ENCODE results near the gene FHL2.

The FHL2 gene

GRCh38 chr2:105439141-105439540, 40.3 kb upstream of the FHL2 start:
- no peaks in the 10 kb centered on the region for H3K36me3 ChIP-seq (ENCODE audit: insufficient read depth, low read length)
- no peak overlapping the region for H3K27ac ChIP-seq
- no peaks in the 10 kb centered on the region for H3K9me3 ChIP-seq (ENCODE audit: low read depth, low read length)
- H3K9ac ChIP-seq (ENCODE audit: insufficient read length) = no peak overlapping the region
- H3K4me3 ChIP-seq = no peak overlapping the region
- TF ChIP-seq FOXP2 (optimal IDR thresholded peaks at IDR 0.05; ENCODE audit: control extremely low read depth, extremely low read length, insufficient read depth) (no peak), POLR2AphosphoS5 (IDR thresholded peaks at IDR 0.05; ENCODE audit: borderline replicate concordance, low read depth, low read length) (no peak), EZH2 (IDR thresholded peaks at IDR 0.05) (no peak)
- DNase-seq (ENCODE audit: low read depth, low spot score) = no peak

- TF ChIP-seq EZH2 (IDR thresholded peaks at IDR 0.05) = no peak
- no peak for TF ChIP-seq POLR2AphosphoS5 (IDR thresholded peaks at IDR 0.05; ENCODE audit: borderline replicate concordance, low read depth, low read length)
- TF ChIP-seq FOXP2 (optimal IDR thresholded peaks at IDR 0.05; ENCODE audit: control extremely low read depth, extremely low read length, insufficient read depth) = no peak
- no peaks in the 10 kb centered on the region for H3K36me3 ChIP-seq (ENCODE audit: insufficient read depth, low read length)
- no peak overlapping the region for H3K27ac ChIP-seq
- H3K9ac ChIP-seq (ENCODE audit: insufficient read length) = no peak overlapping the region
- no peak for DNase-seq (ENCODE audit: low read depth, low spot score)
- H3K4me3 ChIP-seq = no peak overlapping the region
- H3K9me3 ChIP-seq (ENCODE audit: low read depth, low read length) = no peaks in the 10 kb centered on the region
Observed at GRCh38 chr2:105438104-105438929, 39.5 kb upstream of the FHL2 start.

- TF ChIP-seq POLR2AphosphoS5 (IDR thresholded peaks at IDR 0.05; ENCODE audit: borderline replicate concordance, low read depth, low read length) (no peak), FOXP2 (optimal IDR thresholded peaks at IDR 0.05; ENCODE audit: control extremely low read depth, extremely low read length, insufficient read depth) (no peak), EZH2 (IDR thresholded peaks at IDR 0.05) (no peak)
- Histone ChIP-seq H3K36me3 (ENCODE audit: insufficient read depth, low read length) (no peaks in the 10 kb centered on the region), H3K9ac (ENCODE audit: insufficient read length) (no peak overlapping the region), H3K9me3 (ENCODE audit: low read depth, low read length) (no peaks in the 10 kb centered on the region), H3K27ac (no peak overlapping the region), H3K4me3 (no peak overlapping the region)
- no peak for DNase-seq (ENCODE audit: low read depth, low spot score)
Observed at GRCh38 chr2:105437708-105438103, 38.9 kb upstream of the FHL2 start.

- TF ChIP-seq FOXP2 (optimal IDR thresholded peaks at IDR 0.05; ENCODE audit: control extremely low read depth, extremely low read length, insufficient read depth) (no peak), POLR2AphosphoS5 (IDR thresholded peaks at IDR 0.05; ENCODE audit: borderline replicate concordance, low read depth, low read length) (no peak), EZH2 (IDR thresholded peaks at IDR 0.05) (no peak)
- Histone ChIP-seq H3K36me3 (ENCODE audit: insufficient read depth, low read length) (no peaks in the 10 kb centered on the region), H3K9me3 (ENCODE audit: low read depth, low read length) (no peaks in the 10 kb centered on the region), H3K9ac (ENCODE audit: insufficient read length) (no peak overlapping the region), H3K4me3 (no peak overlapping the region), H3K27ac (no peak overlapping the region)
- DNase-seq (ENCODE audit: low read depth, low spot score) = no peak
Observed at GRCh38 chr2:105432749-105433148, 33.9 kb upstream of the FHL2 start.

- Histone ChIP-seq H3K36me3 (ENCODE audit: insufficient read depth, low read length) (no peaks in the 10 kb centered on the region), H3K9me3 (ENCODE audit: low read depth, low read length) (no peaks in the 10 kb centered on the region), H3K4me3 (no peak overlapping the region), H3K27ac (no peak overlapping the region), H3K9ac (ENCODE audit: insufficient read length) (no peak overlapping the region)
- TF ChIP-seq EZH2 (IDR thresholded peaks at IDR 0.05) (no peak), POLR2AphosphoS5 (IDR thresholded peaks at IDR 0.05; ENCODE audit: borderline replicate concordance, low read depth, low read length) (no peak), FOXP2 (optimal IDR thresholded peaks at IDR 0.05; ENCODE audit: control extremely low read depth, extremely low read length, insufficient read depth) (no peak)
- no peak for DNase-seq (ENCODE audit: low read depth, low spot score)
Observed at GRCh38 chr2:105432044-105432399, 33.2 kb upstream of the FHL2 start.

GRCh38 chr2:105431367-105432043, 32.7 kb upstream of the FHL2 start:
- DNase-seq (ENCODE audit: low read depth, low spot score) = no peak
- H3K9me3 ChIP-seq (ENCODE audit: low read depth, low read length) = no peaks in the 10 kb centered on the region
- H3K36me3 ChIP-seq (ENCODE audit: insufficient read depth, low read length) = no peaks in the 10 kb centered on the region
- H3K27ac ChIP-seq = no peak overlapping the region
- TF ChIP-seq FOXP2 (optimal IDR thresholded peaks at IDR 0.05; ENCODE audit: control extremely low read depth, extremely low read length, insufficient read depth) (no peak), POLR2AphosphoS5 (IDR thresholded peaks at IDR 0.05; ENCODE audit: borderline replicate concordance, low read depth, low read length) (no peak), EZH2 (IDR thresholded peaks at IDR 0.05) (no peak)
- H3K9ac ChIP-seq (ENCODE audit: insufficient read length) = no peak overlapping the region
- H3K4me3 ChIP-seq = no peak overlapping the region

GRCh38 chr2:105428387-105429018, 29.7 kb upstream of the FHL2 start:
- Histone ChIP-seq H3K9me3 (ENCODE audit: low read depth, low read length) (no peaks in the 10 kb centered on the region), H3K4me3 (no peak overlapping the region), H3K9ac (ENCODE audit: insufficient read length) (no peak overlapping the region), H3K27ac (no peak overlapping the region), H3K36me3 (ENCODE audit: insufficient read depth, low read length) (no peaks in the 10 kb centered on the region)
- no peak for DNase-seq (ENCODE audit: low read depth, low spot score)
- TF ChIP-seq EZH2 (IDR thresholded peaks at IDR 0.05) = no peak
- no peak for TF ChIP-seq POLR2AphosphoS5 (IDR thresholded peaks at IDR 0.05; ENCODE audit: borderline replicate concordance, low read depth, low read length)
- no peak for TF ChIP-seq FOXP2 (optimal IDR thresholded peaks at IDR 0.05; ENCODE audit: control extremely low read depth, extremely low read length, insufficient read depth)

- H3K9me3 ChIP-seq (ENCODE audit: low read depth, low read length) = no peaks in the 10 kb centered on the region
- H3K4me3 ChIP-seq = no peak overlapping the region
- no peaks in the 10 kb centered on the region for H3K36me3 ChIP-seq (ENCODE audit: insufficient read depth, low read length)
- no peak overlapping the region for H3K27ac ChIP-seq
- DNase-seq (ENCODE audit: low read depth, low spot score) = no peak
- no peak overlapping the region for H3K9ac ChIP-seq (ENCODE audit: insufficient read length)
- no peak for TF ChIP-seq FOXP2 (optimal IDR thresholded peaks at IDR 0.05; ENCODE audit: control extremely low read depth, extremely low read length, insufficient read depth)
- TF ChIP-seq EZH2 (IDR thresholded peaks at IDR 0.05) = no peak
- no peak for TF ChIP-seq POLR2AphosphoS5 (IDR thresholded peaks at IDR 0.05; ENCODE audit: borderline replicate concordance, low read depth, low read length)
Observed at GRCh38 chr2:105427485-105427884, 28.6 kb upstream of the FHL2 start.
